PFSK-1 (cell line): ENCODE results near the gene GSTM5.

ENCODE experiments used
- FOXP2 ChIP-seq: optimal IDR thresholded peaks from 2 replicates; pipeline ENCODE3; 2011; ENCODE audit warnings: borderline replicate concordance, control low read depth, inconsistent platforms; ENCODE audit not compliant: insufficient read depth; ENCODE audit errors: extremely low read length, extremely low read depth
- POLR2AphosphoS5 ChIP-seq: IDR thresholded peaks from 2 replicates; pipeline ENCODE4 v1.6.1; 2012; ENCODE audit warnings: low read depth, mild to moderate bottlenecking, control low read depth, low read length, moderate library complexity
- SIN3A ChIP-seq: IDR thresholded peaks from 2 replicates; pipeline ENCODE4 v1.6.1; 2012; ENCODE audit warnings: mild to moderate bottlenecking, low read length, moderate library complexity, borderline replicate concordance; ENCODE audit not compliant: insufficient read depth
- TAF1 ChIP-seq: IDR thresholded peaks from 2 replicates; pipeline ENCODE4 v1.6.1; 2012; ENCODE audit warnings: low read length, control low read depth, borderline replicate concordance; ENCODE audit not compliant: insufficient read depth
- TF ChIP-seq, protein P1 (sequence below), 2 experiments: IDR thresholded peaks; 2 replicates each; pipeline versions ENCODE4 v1.6.1 to v1.8.0; 2011 to 2012; ENCODE audit warnings: low read depth in 2 of 2, low read length in 2 of 2, control low read depth in 1 of 2, inconsistent platforms in 1 of 2, mild to moderate bottlenecking in 1 of 2, moderate library complexity in 1 of 2; ENCODE audit not compliant: insufficient read depth in 1 of 2

GSTM5 gene

DNA sequence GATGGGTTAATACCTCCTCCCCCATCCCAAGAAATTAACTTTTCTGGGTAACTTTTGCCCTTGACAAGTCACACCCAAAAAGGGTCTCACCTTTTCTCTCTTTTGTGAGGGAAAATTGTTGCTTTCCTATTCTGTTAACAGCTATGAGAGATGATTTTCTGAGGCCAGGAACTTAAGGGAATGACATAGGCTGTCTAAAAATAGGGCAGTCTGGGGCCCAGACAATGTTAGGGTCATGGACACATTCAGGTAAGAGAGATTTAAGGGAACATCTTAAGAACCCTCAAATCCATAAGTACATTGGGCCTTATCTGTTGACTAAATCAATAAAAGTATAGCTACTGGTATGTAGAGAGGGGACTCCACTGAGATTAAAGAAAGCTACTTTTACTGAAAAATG, 37.2 kb downstream of the GSTM5 start:
- TF ChIP-seq TAF1, result no peak
- TF ChIP-seq, protein P1, sequence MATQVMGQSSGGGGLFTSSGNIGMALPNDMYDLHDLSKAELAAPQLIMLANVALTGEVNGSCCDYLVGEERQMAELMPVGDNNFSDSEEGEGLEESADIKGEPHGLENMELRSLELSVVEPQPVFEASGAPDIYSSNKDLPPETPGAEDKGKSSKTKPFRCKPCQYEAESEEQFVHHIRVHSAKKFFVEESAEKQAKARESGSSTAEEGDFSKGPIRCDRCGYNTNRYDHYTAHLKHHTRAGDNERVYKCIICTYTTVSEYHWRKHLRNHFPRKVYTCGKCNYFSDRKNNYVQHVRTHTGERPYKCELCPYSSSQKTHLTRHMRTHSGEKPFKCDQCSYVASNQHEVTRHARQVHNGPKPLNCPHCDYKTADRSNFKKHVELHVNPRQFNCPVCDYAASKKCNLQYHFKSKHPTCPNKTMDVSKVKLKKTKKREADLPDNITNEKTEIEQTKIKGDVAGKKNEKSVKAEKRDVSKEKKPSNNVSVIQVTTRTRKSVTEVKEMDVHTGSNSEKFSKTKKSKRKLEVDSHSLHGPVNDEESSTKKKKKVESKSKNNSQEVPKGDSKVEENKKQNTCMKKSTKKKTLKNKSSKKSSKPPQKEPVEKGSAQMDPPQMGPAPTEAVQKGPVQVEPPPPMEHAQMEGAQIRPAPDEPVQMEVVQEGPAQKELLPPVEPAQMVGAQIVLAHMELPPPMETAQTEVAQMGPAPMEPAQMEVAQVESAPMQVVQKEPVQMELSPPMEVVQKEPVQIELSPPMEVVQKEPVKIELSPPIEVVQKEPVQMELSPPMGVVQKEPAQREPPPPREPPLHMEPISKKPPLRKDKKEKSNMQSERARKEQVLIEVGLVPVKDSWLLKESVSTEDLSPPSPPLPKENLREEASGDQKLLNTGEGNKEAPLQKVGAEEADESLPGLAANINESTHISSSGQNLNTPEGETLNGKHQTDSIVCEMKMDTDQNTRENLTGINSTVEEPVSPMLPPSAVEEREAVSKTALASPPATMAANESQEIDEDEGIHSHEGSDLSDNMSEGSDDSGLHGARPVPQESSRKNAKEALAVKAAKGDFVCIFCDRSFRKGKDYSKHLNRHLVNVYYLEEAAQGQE (IDR thresholded peaks at IDR 0.05; ENCODE audit: insufficient read depth in 1 of 2, low read depth in 2 of 2, low read length in 2 of 2), result no peak
- no peak for TF ChIP-seq FOXP2
- TF ChIP-seq SIN3A, result no peak
- no peak for TF ChIP-seq POLR2AphosphoS5

DNA sequence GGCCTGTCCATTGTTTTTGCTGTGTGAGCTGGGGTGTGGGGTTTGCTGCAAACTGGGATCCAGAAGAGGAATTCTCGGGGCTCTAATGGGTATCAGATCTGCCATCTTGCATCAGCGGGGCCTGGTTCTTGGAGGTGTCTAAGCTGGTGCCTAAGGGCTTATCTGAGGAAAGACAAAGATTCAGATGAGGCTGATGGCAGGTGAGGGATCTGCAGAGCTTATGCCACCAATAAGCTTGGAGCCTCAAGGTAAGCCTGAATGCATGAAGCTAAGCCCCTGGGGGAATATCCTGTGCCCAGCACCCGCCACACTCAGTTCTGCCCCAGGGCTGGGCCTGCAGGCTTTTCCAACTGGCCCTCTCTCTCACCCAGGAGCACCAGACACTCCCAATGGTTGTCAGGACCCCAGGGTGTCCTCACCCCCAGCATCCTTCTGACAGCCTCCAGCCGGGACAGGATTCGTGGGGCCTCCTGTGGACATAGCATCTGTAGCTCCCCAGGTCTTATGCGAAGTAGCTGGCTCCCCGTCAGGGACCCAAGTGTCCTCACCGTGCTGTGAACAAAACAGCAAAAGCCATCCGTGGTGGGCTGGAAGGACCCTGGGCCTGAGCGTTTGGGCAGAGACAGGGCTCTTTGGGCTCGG, 38.3 kb downstream of the GSTM5 start:
- no peak for TF ChIP-seq TAF1
- TF ChIP-seq, protein P1 (IDR thresholded peaks at IDR 0.05; ENCODE audit: insufficient read depth in 1 of 2, low read depth in 2 of 2, low read length in 2 of 2), result no peak
- TF ChIP-seq POLR2AphosphoS5, result no peak
- TF ChIP-seq SIN3A, result no peak
- no peak for TF ChIP-seq FOXP2

DNA sequence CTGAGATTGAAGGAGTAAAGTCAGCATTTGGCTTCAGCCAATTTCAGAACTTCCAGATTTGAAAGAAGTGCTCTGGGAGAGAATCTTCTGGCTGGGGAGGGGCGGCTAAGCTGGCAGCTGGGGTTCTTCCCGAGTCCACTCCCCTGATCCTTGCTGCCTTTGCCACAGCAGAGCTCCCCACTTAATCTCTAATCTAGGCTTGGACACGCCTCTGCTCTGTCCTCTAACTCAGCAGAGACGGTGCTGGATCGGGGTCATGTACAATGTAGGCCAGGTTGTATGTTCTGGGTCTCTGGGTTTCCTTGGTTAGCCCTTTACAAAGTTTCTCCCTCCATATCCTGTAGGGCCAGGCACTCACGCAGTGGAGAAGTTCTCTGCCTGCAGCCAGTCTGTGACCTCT, 38.9 kb downstream of the GSTM5 start:
- TF ChIP-seq TAF1, result no peak
- no peak for TF ChIP-seq FOXP2
- TF ChIP-seq, protein P1 (IDR thresholded peaks at IDR 0.05; ENCODE audit: insufficient read depth in 1 of 2, low read depth in 2 of 2, low read length in 2 of 2), result no peak
- TF ChIP-seq POLR2AphosphoS5, result no peak
- TF ChIP-seq SIN3A, result no peak

DNA sequence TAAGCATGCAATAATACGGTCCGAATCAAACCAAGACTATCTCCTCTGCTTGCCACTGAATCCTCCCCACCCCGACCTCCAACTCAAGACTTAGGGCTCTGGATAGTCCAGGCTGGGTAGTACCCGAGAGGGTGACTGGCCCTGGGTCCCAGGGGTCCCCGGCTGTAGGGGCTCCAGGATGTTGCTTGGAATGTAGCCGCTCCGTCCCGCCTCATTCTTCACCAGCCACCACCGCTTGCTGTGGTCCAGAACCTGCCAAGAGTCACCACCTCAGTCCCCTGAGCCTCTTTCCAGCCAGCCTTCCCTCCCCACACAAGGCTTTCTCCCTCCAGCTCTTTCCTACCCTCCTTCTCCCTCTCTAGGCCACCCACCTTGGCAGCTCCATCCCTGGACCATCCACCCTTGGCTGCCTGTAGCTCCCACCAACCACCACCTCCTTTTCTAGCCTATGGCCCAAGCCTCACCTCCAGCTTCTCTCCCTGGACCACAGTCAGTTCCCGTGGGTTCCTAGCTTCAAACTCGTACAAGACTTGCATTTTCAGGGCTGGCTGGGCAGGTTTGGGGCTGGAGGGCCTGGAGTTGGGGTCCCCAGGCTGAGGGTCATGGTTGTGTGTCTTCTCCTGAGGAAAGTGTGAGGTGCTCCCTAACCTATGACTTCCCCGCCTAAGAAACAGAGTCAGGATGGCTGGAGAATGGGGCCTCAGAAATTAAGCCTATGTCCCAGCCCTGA, 39.6 kb downstream of the GSTM5 start:
- TF ChIP-seq TAF1 (no peak), SIN3A (no peak), POLR2AphosphoS5 (no peak), FOXP2 (no peak)
- TF ChIP-seq, protein P1 (IDR thresholded peaks at IDR 0.05; ENCODE audit: insufficient read depth in 1 of 2, low read depth in 2 of 2, low read length in 2 of 2), result no peak
